GM20431 (cell line): ENCODE measurements around the gene BICDL1.
"Not testable (repeated sequence)": the region's sequence is repeated elsewhere in the genome, so short reads cannot be mapped to it uniquely, and the experiment has no call there.

ENCODE experiments used
- in situ Hi-C: fragments of 300-500 bp; cut with MseI, MboI; formaldehyde crosslinking; loops from one replicate; pipeline ENCODE4 v1.15.0; 2020; ENCODE audit warnings: low sequenced_read_pairs; ENCODE audit not compliant: unreplicated experiment

BICDL1 gene

DNA sequence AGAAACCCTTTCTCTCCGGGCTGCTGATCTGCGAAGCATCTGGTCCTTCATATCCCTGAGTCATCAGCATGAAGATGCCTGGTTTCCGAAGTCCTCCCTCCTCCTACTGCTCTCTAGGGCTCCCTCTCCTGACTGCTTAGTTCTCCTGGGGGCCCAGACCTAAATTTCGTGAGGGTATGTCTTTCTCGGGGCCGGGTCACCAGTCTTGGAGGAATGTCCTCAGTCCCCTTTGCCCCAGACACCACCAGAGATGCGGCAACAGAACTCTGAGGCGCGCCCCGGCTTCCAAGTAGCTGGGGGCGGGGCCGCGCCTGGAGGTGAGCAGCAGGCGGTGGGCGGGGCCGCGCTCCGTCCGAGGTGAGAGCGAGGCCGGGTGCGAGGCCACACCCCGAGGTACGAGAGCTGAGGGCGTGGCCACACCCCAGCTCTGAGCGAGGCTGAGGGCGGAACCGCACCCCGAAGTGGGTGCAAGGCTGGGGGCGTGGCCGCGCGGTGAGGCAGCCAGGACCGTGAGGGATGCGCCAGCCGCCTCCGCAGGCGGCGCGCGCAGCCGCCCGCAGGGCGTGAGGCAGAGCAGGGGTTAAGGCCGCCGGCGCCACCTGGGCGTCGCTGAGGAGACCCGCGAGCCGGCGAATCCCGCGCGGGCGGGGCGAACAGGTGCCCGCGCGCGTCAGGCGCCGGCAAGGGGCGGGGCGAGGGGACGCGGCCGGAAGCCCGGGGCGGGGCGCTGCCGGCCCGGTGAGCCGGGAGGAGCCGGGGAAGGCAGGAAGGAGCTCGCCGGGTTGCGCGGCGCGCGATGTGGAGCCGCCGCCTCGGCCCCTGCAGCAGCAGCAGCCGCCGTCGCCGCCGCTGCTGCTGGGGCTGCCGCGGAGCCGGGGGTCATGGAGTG is at the start of gene BICDL1:
BICDL1 (plus strand) TSS at position 765 of the 889 bp plus-strand sequence. CDS start 633 bp downstream, outside the sequence.
- in situ Hi-C loops: no loop called here

DNA sequence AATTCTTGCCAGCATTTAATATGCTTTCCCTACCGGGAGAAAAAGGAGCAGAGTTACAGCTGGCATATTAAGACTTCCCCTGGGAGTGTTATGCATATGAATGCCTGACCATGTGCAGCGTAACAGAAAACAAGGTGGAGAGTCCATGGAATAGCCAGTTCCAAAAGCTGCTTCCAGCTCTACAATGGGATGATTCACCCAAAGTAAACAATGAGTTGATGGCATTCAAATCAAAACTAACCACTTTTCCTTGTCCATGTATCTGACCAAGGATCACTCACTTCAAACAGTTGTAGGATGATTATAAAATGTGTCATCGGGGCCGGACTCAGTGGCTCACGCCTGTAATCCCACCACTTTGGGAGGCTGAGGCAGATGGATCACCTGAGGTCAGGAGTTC is 48.1 kb upstream of the BICDL1 start:
- in situ Hi-C loops: no loop called here

DNA sequence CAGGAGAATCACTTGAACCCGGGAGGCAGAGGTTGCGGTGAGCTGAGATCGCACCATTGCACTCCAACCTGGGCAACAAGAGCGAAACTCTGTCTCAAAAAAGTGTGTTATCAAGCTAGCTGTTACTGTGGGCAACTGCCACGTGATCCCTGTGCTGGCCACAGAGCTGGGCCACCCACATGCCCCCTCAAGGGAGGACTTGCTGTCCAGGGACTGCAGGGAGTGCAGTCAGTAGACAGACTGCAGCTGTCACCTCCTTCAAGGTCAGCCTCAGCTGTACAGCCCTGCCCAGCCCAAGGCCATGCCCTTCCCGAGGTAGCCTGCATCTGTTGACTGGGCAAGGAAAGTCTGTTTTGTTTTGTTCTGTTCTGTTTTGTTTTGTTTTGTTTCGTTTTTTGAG is 46.6 kb upstream of the BICDL1 start:
- in situ Hi-C loops: no loop called here

DNA sequence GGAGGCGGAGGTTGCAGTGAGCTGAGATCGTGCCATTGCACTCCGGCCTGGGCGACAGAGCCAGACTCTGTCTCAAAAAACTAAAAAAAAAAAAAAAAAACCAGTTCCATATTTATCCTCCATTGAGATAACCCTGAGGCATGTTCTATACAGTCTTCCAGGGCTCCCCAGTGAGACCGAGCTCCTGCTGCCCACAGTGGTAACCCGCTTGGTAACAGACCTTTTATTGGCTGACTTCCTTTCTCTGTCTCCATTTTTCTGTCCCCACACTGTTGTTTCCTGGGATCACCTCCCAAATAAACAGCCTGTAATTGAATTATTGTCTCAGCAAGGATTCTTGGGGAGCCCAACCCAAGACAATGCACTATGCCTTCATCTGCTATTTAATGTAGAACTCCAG is 42.8 kb upstream of the BICDL1 start:
- in situ Hi-C loops: no loop called here

DNA sequence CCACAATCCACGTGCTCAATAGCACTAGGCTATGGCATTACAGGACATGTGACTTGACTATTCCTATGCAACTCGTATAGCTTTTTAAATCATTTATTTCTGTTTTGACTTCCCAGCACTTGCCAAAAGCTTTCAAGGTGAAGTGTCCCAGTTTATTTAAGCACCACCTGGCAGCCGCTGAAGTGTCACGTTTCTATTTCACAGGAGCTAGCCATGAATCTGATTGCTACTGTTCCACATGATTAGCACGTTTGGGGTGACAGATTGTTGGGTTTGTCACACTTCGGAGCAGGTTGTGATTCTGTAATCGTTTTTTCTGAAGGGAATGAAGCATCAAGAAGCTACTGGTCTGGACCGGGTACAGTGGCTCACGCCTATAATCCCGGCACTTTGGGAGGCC is 39.9 kb upstream of the BICDL1 start:
- in situ Hi-C loops: no loop called here

DNA sequence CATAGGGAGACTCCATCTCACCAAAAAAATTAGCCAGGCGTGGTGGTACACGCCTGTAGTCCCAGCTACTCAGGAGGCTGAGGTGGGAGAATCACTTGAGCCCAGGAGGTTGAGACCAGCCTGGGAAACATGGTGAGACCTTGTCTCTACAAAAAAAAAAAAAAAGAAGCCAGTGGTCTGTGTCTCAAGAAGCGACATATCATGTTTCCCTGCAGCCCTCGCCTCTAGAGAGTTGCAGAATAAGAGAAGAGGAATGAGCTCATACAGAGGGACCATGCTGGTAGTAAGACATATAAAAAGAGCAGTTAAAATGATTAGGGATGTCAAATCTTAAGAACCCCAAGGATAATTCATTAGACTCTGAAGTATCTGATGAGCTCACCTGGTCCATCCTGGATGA is 39.4 kb upstream of the BICDL1 start:
- in situ Hi-C loops: no loop called here

GRCh38 chr12:119956047-119956446 is 33.0 kb upstream of the BICDL1 start:
- in situ Hi-C loops: no loop called here

- in situ Hi-C loops: no loop called here
Observed at GRCh38 chr12:119957135-119957534, 31.9 kb upstream of the BICDL1 start.

- in situ Hi-C loops: no loop called here
Observed at GRCh38 chr12:119959435-119959834, 29.6 kb upstream of the BICDL1 start.

GRCh38 chr12:119964123-119964522 is 24.9 kb upstream of the BICDL1 start:
- in situ Hi-C loops: no loop called here

- in situ Hi-C loops: no loop called here
Observed at GRCh38 chr12:119964929-119965328, 24.1 kb upstream of the BICDL1 start.

- in situ Hi-C loops: no loop called here
Observed at GRCh38 chr12:119980242-119980641, 8.8 kb upstream of the BICDL1 start.

DNA sequence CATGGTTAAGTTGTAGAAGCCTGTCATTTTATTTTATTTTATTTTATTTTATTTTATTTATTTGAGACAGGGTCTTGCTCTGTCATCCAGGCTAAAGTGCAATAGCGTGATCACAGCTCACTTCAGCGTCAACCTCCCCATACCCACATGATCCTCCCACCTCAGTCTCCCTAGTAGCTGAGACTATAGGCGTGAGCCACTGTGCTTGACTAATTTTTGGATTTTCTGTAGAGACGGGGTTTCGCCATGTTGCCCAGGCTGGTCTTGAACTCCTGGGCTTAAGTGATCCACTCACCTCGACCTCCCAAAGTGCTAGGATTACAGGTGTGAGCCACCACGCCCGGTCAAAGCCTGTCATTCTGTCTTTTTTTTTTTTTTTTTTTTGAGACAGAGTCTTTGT is 8.3 kb upstream of the BICDL1 start:
- in situ Hi-C loops: not testable (repeated sequence)

GRCh38 chr12:119989361-119989730 is 310 bp downstream of the BICDL1 start:
- in situ Hi-C loops: no loop called here

GRCh38 chr12:119989731-119990381 is 820 bp downstream of the BICDL1 start:
- in situ Hi-C loops: no loop called here

DNA sequence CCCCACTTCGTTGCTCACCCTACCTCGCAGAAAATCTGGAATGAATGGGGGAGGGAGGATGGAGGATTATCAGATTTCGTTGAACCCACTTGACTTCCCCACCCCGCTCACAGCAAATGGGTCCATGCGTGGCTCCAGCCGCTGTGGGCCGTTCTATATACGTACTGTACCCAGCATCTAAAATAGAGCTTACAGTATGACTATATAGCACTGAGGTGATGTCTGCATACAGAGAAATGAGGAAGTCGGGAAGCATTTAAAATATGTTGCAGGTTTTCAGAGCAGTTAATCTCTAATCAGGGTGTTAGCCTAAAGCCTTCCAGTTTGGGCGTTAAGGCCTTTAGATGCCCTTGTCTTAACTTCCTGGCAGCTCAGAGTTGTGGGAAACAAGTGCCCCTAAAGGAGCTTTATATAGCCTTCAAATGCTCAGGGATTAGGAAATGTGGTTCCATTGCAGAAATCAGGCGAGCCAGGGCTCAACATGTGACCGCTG is 1.4 kb downstream of the BICDL1 start:
- in situ Hi-C loops: no loop called here

DNA sequence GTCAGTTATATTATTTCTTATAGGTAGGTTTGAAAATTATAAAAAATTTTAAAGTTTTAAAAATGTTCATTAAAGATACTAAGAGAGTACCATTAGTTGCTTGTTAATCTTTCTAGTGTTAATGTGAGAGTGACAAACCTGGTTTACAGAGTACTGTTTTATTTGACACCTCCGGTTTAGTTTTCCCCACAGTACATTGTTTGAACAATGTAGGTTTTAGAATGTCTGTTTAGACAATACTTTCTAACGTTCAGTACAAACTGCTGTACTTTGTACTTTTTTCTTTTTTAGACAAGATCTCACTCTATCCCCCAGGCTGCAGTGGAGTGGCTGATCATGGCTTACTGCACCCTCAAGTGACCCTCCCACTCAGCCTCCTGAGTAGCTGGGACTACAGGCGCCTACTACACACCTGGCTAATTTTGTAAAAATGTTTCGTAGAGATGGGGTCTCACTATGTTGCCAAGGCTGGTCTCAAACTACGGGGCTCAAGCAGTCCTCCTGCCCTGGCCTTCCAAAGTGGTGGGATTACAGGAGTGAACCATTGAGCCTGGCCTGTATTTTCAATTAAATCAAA is 3.2 kb downstream of the BICDL1 start:
- in situ Hi-C loops: no loop called here

- in situ Hi-C loops: no loop called here
Observed at GRCh38 chr12:119994892-119995658, 6.0 kb downstream of the BICDL1 start.

- in situ Hi-C loops: no loop called here
Observed at GRCh38 chr12:119996417-119996816, 7.4 kb downstream of the BICDL1 start.

- in situ Hi-C loops: no loop called here
Observed at GRCh38 chr12:119998471-119999245, 9.6 kb downstream of the BICDL1 start.
